ENCODE data around the gene MSRB3.

MSRB3 gene

DNA sequence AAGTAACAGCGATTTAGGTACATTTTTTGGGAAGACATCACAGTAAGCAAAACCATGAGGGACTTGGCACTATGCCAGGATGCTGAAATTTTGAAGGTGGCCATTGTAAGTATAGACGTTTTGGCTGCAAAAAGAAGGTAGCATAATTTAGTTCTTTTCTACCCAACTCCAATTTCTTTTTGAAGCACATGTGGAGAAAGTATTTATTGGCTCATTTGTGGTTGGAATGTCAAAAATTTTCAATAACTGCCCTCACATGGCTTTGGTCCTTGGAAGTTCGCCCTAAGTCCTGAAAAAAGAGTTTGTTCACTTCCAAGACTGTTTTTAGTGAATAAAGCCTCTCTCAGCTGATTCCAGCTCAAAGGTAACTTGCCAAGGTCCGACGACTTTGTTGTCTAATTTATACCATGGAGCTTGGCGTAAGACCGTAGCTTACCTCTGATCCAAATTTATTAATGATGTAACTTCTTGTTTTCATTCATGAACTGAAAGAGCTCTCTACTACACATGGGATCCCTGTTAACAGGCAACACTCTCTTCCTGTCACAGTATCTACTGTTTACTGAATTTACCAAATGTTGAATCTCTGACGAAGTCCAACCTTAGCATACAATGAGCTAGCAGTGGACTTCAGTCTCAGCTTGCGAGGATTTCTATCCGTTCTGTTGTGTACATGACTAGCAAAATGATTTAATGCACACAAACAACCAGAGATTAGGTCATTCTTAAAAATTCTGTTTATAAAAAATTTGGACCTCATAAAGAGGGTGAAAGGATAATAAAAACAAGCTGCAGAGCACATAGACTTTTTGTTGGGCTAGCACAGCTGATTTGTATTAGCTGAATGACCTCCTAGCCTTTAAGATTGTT is 49.0 kb downstream of the MSRB3 start:
- peak; percentile 76 for DNase-seq

DNA sequence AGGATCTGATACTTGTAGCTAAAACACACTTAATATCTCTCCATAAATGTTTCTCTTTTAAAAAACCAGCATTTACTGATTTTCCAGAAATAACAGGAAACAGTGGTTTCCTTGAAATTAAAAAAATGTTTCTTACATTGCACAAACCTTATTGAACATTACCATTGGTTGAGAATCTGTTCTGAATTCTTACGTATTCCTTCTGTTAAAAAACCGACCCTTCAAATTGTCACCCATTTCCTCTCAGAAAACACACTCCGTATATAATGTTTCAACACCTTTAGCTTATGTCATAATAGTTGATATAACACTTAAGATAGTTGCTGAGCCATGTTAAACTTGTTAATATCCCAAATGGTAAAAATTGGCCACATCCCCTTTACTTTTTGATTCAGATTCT is 51.2 kb downstream of the MSRB3 start:
- no peak for DNase-seq

DNA sequence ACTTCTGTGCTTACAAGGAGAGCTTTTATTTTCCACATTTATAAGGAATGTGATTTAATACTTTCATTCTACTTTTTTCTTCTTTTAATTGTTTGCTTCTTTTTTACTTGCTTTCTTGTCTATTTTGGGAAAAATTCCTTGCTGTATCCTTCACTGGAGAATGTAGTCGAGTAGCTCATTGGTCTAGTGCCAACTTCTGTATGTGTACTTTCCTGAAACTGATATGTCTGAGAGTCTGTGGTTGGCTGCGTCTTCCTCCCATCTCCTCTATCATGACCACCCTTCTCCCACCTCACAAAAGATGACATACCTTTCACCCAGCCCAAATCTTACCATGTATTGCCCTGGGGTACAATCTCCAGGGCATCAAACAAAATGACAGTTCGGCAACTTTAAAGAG is 51.8 kb downstream of the MSRB3 start:
- peak; percentile 64 for DNase-seq

DNA sequence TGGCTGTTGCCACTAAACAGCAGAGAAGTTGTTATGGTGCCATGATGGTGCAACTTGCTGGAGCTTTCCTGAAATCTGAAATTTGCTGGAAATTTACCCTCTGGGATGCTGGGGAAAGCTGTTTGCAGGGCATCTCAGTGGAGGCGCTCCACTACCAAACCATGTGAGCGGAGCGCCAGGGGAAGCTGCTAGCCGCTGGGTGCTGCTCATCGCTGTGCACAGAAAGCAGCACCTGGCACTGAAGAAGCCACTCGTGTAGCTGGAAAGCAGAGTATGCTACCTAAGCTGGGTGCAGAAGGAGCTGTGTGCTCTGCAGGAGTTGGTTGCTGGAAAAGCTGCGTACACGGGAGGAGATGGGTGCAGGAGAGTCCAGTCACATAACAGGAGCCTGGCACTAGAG is 53.0 kb downstream of the MSRB3 start:
- DNase-seq = no peak

DNA sequence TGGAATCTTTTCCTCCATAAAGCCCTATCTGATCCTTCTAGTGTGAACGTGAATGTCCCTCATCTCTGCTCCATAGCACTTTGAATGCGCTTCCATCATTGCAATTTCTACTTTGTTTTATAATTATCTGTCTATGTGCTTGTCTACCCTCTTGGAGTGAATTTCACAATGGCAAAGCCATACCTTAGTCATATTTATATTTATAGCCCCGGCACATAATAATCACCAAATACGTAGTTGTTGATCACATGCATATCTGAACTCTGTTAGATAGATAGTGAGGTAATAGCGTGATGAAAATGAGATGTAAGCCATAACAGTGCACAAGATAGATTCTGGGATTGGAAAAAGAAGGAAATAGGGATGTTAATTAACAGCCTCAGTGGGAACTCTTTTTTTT is 55.2 kb downstream of the MSRB3 start:
- no peak for DNase-seq

DNA sequence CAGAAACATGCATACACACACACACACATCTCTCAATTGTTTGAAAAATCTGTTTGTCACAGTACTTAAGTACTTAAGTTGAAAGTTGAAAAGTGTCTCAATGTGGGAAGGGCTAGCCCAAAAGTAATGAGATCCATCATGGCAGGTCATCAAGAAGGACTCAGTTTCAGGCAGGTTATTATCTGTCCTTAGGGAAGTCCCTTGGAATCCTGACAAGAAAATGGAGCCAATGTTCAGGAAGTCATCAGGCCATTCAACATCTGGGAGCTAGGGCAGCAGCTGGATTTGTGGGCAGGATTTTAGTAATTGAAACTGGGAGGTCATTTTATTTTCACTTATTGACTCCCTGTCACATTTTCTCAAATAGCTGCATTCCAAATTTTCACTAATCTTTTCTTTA is 56.0 kb downstream of the MSRB3 start:
- DNase-seq = no peak

DNA sequence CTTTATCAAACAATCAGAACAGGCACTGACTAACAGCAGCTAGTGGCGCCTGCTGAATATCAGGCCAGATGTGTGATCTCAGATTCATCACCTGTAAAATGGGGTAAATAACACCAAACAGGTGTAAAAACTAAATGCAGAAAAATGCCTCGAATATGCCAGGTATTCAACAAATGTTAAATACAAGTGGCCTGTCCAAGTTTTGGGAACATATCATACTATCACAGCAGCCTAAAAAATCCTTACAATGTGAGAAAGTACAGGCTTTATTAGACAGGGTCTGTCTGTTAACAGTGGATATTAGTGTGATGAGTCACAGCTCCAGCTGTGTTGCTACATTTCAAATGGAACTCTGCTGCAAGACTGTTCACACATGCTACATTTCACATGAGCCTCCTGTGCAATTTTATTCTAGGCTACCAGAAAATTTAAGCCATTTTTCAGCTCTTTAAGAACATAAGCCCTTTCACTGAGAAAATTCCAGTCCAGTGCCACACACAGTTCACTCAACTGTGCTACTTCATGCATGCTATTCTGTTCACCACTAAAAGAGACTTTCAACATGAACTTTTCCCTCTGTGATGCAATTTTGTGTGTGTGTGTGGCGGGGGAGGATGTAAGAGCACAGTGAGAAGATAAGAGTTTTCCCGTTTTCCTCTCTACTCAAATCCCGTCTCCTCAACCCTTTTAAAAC is 56.7 kb downstream of the MSRB3 start:
- DNase-seq = peak; percentile 93

DNA sequence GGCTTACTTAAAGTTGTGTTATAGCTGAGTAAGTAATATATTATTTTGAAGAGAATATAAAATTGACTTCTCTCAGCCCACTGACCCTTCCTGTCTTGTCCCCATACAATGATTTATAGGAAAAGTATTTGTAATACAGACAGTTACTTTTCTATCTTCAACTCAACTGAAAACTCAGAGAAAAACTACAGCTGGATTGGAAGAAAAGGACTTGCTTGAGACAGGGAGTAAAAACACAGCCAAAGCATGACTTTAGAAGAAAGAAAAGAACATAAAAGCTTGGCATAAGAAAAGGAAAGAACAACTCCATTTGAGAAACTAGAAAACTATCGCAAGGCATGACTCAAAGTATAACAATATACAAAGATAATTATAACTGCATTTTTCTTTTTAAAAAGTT is 57.5 kb downstream of the MSRB3 start:
- DNase-seq = no peak

DNA sequence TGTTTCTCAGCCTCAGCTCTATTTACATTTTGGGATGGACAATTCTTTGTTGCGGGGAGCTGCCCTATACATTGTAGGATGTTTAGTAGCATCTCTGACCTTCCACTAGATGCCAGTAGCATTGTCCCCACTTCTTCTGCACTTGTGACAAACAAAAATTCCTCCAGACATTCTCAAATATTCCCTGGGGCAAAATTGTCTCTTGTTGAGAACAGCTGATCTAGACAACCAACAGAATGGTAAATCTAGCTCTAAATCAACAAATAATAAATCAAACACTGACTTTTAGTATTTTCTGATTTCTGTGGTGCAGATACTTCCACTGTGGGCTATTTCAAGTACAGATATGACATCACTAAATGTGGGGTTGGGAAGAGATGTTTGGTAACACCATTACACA is 60.7 kb downstream of the MSRB3 start:
- no peak for DNase-seq

DNA sequence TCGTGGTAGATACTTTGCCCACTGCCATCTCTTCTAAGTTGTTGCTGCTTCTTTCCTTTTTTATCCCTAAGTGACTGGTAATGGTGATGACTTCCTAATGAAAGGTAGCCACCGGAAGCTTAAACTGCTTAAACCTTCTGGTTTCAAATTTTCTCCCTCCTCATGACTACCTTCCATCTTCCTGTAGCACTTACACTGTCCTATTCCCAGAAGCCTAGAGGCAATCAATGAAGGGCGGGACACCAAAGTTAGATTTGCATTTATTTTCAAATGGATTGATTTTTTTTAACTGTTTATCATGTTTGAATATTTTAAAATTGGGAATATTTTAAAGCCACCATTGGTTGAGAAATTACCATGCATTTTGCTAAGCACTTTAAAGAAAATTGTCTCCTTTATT is 64.7 kb downstream of the MSRB3 start:
- DNase-seq = no peak

DNA sequence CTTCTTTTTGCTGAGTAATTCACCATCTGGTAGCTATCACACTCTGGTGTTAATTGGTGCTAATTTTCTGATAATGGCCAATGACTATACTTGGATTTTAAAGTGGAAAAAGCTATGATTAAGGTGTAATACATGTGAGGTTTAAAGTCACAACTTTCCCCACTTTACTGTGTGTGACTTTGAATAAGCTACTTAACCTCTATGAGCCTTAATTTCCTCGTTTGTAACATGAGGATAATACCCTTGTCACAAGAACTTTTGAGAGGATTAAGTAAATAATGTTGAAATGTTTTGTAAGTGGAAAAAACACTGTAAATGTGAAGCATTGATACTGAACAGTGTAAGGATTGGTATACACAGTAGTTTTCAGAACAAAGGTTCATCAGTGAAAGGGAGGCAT is 65.3 kb downstream of the MSRB3 start:
- DNase-seq = no peak

DNA sequence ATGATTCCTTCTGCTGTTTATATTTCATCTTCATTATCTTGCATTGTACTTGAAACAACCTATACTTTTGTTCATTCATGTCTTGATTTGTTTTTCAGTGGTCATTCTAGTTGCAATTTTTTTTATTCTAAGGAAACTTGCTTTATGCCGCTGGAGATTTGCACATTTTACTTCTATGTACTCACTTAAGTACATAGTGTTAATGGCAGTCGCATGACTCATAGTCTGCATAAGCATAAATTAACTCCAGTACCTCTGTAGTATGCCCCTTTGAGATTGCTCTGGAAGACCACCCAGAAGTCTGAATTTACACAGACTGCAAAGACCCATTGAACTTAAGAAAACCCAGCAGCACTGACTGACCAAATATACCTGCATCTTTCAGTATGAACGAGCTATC is 77.0 kb downstream of the MSRB3 start:
- peak; percentile 81 for DNase-seq

DNA sequence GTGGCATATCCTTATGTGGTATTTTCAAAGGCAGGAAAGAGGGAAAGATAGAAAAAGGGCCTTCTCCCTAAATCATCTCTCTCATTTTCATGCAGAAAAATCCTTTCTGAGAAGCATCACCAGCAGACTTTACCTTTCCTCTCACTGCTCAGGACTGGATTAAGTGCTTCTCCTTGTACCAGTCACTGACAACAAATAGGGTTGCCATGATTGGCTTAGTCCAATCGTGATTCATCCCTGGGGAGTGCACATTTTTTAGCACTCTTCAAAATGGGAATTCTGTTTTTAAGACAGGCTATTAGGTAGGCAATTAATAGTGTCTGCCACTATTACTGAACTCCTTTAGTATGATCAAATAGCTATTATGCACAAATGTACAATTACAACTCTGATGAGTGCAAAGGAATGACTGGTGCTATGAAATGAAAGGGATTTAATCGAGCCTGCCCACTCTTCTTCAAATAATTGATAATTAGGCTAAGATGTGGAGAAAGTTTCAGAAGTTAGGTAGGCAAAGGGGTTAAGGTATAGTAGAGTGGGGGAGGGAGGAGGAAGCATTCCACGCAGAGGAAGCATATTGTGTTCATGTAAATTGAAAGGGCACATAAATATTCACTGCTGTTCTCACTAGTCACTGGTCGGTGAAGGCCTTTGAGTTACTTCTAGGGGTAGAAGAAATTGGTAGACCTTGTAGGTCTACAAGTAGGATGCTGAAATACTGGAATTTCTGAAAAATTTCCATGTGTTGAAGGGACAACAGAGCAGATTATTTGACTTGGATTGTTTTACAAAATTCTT is 84.0 kb downstream of the MSRB3 start:
- DNase-seq = peak; percentile 12

DNA sequence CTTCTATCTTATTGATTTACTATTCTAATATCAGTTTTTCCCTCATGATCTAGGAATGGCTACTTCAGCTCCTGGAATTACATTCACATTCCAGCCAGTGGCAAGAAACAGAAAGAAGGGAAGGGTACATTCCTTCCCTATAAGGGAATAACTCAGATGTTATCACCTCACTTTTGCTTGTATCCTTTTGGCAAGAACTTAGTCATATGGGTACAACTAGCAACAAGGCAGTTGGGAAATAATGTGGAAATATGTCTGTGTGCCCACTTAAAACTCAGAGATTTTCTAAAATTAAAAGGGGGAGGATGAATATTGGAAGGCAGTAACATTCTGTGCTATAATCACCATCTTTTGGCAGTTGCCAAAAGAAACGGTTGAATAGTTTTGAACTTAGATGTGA is 85.6 kb downstream of the MSRB3 start:
- DNase-seq = peak; percentile 47

DNA sequence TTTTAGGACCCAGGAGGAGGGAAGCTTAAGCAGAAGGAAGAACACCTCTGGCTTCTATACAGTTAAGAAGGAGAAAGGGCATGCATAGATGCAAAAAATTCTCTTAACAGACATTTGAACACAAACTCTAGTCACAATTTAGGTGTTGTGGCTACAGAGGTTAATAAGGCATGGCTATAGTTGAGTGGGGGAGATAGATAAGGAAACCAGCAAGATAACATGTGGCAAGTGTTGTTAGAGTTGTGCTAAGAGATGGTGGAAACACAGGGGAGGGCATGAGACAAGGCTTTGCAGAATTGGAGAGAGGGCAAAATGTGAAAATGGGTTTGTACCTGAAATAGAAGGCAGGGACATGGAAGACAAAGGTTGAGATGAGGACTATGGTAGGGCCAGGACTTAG is 88.9 kb downstream of the MSRB3 start:
- DNase-seq = no peak

DNA sequence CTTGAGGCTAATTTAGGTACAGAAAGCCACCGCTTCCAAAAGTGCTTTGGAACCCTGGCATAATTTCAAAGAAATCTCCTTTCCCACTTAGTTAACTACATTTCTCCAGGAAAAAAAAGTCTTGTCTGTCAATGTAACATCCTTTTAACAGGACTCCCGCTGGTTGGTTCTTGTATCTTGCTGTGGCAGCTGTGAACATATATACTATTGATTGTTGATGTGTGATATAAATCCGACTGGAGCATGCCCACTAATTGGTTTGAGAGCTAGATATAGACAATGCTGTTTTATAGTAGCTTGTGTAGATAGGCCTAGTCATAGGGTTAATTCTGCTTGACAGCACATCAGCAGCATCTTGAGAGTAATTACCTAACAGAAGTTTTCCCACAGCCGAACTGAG is 89.6 kb downstream of the MSRB3 start:
- DNase-seq = no peak

DNA sequence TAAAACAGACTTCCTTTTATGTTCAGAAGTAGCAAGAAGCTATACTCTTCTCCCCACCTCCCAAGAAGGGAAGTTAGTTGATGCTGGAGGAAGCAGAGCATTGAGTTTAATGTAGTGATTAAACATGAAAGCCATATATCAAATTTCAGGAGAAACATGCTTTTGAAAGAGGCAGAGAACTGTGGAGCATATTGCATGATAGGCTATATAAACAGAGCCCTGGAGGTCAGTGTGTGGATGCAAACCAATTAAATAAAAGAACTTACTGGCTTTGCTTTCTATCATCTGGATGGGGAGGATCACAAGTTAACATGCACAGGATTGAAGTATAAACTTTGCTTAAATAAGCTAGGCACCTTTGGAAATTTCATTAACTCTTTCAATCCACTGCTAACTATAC is 94.1 kb downstream of the MSRB3 start:
- DNase-seq = no peak

DNA sequence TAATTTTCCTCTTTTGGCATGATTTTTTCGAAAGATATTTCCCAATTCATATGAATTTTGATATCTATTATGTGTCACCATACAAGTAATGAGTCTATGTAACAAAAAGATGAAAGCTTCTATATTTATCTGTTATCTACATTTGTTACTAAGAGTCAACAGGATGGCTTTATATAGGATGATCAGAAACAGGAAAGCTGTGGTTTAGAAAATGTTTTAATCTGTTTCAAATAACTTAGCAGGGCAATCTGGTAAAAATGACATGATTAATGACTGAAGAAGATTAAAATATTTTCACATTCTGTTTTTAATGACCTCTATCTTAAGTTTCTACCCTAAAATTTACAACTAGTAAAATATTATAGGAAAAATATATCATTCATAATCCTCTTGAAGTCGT is 105.8 kb downstream of the MSRB3 start:
- DNase-seq = no peak

DNA sequence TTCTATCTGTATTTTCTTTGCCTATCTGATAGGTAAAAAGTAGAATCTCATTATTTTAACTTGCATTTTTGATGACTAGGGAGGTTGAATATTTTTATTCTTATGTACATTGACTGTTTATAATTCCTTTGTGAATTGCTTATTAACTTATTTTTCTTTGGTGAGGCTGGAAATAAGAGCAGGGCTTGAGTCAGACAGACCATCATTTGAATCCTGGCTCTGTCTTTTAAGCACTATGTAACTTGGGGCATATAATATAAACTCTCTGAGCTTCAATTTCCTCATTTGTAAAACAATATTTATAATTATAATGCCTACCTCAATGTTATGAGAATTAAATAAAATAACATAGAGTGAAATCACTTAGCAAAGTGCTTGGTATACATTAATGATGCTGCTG is 108.9 kb downstream of the MSRB3 start:
- DNase-seq = no peak

DNA sequence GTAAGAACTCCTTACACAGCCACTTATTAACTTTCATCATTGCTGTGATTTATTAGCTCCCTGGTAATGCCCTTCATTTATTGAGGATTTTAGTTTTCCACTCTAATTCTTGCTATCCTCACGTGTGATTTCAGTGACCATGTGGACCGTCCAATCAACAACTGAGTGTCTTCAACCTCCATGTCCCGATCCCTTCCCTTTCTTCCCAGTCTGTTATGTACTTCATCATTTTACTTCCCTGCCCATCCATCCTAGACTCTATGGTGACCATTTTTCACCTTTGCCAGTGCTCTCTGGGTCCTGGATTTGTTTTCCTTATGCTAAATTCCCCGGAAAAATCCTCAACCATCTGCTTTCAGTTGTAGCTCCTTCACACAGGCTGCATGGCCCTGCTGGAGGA is 111.0 kb downstream of the MSRB3 start:
- DNase-seq = no peak

DNA sequence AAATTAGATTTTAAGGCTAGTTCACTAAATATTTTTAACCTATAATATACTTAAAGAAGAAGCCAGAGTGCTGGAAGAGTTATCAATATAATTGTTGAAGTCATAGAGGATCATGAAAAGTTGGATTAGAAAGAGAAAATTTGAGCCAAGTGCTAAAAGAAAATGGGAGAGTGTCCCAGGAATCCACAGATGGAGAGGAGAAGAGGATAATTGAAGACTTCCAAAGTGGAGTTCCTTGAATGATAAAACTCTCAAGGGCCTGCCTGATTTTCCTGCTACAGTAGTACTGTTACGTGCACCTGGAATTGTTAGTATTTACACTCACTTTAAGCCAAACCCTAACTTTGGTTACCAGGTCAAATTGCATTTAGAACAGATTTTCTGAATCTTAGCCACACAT is 113.2 kb downstream of the MSRB3 start:
- no peak for DNase-seq

DNA sequence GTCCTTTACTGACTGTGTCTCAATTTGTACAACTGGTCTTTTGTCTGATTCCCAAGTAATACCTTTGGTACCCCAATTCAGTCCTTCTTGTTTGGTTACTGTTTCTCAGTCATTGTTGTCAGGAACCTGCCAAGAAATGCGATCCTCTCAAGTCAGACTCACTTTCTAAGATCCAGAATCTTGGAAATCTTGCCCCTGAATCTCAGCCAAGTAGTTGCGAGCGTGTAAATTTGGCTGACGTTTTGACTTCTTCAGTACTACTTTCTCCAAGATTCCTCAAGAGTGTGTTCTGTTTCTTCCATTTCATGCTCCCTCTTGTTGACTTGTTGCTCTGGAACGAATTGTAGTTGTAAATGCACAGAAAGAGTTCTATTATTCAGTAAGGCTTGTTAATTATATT is 114.0 kb downstream of the MSRB3 start:
- DNase-seq = no peak

DNA sequence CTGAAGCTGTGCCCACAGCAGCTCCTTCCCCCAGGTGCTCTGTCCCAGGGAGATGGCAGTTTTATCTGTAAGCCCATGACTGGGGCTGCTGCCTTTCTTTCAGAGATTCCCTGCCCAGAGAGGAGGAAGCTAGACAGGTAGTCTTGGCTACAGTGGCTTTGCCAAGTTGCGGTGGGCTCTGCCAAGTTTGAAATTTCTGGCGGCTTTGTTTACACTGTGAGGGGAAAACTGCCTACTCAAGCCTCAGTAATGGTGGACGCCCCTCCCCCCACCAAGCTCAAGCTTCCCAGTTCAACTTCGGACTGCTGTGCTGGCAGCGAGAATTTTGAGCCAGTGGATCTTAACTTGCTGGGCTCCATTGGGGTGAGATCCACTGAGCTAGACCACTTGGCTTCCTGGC is 124.7 kb downstream of the MSRB3 start:
- no peak for DNase-seq
